HG03342 (cell line): ENCODE results near the gene ADGRG6.
A peak's percentile ranks its signal among the peaks of the same experiment; 100 is the strongest.
"Not testable (repeated sequence)": the region's sequence is repeated elsewhere in the genome, so short reads cannot be mapped to it uniquely, and the experiment has no call there.

Source experiments
- ATAC-seq: cut with Tn5 transposase; IDR thresholded peaks from one replicate; pipeline ENCODE4 v1.9.1; 2021; ENCODE audit warnings: mild to moderate bottlenecking, moderate library complexity; ENCODE audit not compliant: unreplicated experiment

Gene ADGRG6

DNA sequence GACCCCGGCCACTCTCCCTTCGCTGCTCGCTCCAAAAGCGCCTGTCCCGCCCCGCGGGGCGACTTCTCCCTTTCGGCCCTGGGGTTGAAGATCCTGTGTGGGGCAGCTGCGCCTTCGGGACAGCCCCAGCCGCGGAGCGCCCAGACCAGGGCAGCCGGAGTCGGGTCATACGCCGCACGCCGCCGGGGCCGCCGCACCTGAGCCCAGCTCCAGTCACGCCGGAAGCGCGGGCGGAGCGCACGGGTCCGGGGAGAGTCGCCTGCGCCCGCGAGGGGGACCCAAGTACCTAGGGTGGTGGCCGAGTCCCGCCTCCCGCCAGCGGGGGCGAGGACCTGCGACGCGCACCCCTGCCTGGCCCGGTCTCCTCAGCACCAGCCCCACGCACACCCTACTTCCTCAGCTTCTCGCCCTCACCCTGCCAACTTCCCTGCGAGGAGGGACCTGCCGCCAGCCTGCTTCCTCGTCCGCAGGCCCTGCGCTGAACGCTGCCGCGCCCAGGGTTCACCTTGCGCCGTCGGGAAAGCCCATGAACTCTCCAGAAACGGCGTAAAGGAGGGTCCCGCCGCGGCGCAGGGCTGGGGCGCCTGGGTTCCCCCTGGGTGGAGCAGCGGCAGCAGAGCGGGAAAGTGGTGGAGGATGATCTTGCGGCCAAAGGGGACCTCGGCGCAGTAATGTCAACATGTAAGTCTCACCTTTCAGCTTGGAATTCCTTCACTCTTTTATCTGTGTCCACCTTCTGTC is at the start of gene ADGRG6:
Gene ADGRG6, plus strand, starts transcription at position 357 of the 741 bp plus-strand sequence. Its CDS starts 323 bp downstream, at position 680.
- peak; percentile 70 for ATAC-seq

DNA sequence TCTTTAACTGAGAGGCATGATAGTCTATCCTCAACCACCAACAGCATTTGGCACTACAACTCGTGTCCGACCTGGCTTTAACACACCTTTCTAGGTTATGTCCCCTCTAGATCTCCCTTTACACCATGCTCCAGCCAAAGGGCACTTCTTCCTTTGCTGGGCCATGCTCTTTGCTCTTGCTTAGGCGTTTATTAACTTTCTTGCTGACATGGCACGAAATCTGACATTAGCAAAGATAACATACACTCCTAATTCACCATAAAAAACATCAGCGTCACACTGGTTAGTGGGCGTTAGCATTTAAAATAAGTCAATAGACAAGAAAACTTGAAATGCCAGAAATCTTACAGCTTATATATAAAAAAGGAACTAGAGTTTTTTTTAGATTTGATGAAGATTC is 47.3 kb upstream of the ADGRG6 start:
- ATAC-seq: no peak

DNA sequence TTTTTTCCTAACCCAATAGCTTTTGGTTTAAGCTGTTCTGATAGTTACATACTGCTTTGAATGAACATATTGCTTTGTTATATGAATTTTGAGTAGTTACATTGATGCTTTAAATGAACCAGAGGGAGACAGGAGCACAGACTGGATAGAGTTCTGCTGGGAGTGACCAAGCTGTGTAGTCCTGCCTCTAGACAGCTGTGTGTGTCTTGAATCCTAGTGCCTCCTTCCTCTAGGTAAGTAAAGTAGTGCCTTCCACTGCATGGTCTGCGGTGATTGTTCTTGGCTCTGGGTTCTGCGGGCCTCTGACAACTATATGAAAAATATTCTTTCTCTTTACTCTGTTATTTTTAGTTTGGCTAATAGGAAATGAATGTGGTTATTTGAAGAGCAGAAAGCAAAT is 46.0 kb upstream of the ADGRG6 start:
- no peak for ATAC-seq

DNA sequence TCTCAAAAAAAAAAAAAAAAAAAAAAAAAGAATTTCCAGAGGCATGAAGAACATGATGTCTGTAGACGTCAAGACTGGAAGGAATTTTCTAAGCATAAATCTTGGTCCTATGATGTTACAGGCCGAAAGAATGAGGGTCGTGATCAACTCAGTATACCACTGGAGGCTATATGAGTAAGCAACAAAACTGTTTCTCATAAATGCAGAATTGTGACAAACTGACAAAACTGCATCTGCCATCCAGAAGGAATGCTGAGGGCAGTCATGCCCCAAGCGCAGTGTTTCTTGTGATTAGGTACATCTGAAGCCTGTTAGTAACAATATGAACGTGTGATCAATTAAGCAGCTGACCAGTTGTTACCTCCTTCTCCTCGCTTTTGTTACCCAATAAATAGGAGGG is 43.5 kb upstream of the ADGRG6 start:
- no peak for ATAC-seq

DNA sequence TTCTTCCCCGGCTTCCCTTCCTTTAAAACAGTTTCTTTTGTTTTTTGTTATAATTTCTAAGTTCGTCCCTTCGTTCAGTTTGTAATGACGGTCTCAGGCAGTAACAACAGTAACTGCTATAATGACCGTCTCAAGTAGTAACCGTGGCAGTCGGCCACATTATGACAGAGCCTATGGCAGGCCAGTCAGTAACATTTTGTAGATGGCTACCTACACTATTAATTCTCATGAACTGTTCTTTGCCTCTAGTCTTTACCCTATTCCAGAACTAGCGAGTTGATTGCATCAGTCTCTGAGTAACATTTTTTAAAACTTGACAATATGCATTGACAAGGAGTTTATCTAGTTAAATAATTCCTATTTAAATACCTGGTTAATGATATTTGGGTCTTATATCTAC is 43.0 kb upstream of the ADGRG6 start:
- ATAC-seq: no peak

DNA sequence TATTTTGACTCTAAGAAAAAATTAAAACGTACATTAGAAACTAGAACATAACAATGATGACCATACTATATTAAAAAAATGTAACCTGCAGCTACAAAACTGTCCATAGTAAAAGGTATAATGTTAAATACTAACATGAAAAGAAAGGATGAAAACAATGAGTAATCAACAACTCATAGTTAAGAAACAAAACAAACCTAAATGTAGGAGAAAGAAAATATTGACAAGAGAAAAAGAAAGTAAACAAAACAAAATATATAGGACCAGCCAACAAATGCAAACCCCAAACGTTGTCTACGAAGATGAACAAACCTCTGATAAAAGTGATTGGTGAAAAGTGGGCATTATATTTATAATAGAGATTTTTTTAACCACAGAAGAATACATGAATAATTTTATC is 41.1 kb upstream of the ADGRG6 start:
- no peak for ATAC-seq

DNA sequence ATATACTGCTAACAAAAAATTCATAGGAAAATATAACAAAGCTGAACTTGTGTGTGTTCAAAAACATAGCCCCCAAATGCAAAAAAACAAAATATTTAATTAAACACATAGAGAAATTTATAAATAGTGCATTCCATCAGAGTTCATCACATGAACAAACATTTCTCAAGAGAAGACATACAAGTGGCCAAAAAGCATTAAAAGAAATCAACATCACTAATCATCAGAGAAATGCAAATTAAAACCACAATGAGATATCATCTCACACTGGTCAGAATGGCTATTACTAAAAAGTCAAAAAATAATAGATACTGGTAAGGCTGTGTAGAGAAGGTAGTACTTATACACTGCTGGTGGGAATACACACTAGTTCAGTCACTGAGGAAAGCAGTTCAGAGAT is 39.6 kb upstream of the ADGRG6 start:
- no peak for ATAC-seq

DNA sequence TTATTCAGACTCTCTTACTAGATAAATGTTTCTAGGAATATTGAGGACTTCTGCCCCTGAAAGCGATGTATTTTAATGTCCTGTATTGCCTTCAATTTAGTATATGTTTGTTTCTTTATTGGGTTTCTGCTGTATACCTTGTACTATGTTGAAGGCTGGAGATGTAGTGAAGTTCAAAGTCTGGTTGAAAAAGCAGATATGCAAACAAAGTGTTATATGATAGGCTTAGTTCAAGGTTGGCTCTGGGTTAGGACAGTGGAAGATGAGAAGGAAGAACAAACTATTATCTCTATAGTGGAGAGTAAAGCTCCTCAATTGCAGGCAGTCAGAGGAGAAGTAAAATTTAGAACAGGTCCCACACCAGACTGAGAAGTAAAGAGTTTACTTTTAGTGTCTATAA is 36.3 kb upstream of the ADGRG6 start:
- no peak for ATAC-seq

DNA sequence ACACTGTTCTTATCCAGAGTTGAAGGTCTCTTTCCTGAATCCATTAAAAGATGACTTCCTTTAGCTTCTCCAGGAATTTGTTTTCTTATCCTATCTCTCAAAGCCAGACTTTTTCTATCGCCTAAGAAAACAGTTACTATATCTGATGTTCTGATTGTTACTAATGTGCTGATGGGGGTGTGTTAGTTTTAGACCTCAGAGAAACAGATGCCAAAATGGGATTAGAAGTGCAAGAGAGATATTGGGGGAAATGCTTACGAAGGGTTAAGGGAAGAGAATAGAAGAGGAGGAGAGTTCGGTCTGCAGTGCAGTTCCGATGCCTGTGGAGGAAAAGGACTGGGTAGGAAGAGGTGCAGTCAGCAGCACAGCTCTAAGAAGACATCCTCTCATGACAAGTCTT is 35.7 kb upstream of the ADGRG6 start:
- no peak for ATAC-seq

DNA sequence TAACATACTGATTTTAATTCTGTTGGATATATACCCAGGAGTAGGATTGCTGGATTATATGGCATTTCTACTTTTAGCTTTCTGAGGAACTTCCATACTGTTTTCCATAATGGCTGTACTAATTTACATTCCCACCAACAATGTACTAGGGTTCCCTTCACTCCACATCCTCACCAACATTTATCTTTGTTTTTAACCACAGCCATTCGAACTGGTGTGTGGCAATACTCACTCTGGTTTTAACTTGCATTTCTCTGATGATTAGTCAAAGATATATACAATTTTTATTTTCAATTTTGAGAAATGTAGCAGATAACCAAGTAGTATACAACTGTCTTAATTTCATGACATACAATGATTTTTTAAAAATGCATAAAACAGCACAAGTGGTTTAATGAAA is 30.3 kb upstream of the ADGRG6 start:
- no peak for ATAC-seq

DNA sequence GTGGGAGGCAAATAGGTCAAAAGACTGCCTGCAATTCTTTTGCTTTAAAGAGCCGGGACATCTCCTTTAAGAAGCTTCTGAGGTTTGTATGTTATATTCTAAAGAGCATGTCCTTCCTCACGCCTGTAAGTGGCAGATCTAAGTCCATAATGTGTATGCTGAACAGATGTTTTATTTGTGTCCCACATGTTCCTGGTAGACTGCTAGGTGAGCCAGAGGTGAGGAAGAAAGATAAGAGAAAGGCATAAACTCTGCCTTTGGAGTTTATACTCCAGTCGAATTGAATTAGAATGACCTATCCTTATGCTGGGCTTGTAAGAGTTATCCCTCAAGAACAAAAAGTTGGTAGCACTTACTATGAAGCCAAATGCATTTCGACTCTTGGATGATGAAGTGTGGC is 27.2 kb upstream of the ADGRG6 start:
- no peak for ATAC-seq

DNA sequence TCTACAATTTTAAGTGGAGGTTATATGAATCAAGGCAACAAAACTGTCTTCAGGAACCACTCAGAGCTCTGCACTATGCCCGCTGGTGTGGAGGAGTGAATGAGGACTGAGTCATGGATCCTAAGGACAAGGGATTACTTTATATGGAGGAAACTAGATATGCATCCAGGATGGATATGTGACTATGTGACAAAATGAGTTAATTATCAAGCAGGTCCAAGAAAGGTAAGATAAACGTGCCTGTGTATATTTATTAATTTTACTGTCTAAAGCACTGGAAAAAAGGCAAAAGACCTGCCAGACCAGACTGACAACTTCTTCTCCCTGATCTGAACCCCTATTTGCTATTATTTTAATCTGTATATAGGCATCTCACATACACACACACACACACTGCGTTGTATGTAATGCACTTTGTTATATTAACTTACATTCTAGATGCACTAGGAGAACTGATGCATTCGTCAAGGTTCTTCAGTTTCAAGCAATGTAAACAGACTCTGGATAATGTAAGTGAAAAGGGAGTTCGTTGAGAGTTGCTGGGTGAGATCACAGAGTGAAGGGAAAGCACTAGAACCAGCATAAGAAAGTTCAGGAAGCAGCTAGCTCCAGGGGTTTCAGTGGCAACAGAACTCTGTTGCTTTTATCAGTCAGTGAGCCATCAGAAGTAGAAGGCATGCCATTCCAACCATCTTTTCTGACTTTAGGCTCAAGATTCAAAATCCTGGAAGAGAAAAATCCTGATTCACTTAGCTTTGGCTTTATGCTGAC is 26.4 kb upstream of the ADGRG6 start:
- ATAC-seq: no peak

DNA sequence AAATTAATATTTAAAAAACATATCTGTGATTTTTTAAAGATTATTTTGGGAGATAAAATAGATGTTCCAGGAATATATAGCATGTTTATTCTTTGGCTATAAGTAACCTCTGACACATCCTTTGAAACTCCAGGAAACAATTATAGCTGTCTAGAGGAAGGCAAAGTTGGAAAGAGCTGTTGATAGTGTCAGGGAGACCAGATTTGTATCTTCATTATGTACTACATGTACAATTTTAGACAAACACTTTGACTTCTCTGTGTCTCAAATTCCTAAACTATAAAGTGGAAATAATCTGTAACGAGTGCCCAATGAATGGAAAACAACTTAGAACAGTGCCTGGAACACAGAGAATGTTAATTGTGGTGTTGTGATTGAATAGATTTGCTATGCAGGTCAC is 25.6 kb upstream of the ADGRG6 start:
- no peak for ATAC-seq

DNA sequence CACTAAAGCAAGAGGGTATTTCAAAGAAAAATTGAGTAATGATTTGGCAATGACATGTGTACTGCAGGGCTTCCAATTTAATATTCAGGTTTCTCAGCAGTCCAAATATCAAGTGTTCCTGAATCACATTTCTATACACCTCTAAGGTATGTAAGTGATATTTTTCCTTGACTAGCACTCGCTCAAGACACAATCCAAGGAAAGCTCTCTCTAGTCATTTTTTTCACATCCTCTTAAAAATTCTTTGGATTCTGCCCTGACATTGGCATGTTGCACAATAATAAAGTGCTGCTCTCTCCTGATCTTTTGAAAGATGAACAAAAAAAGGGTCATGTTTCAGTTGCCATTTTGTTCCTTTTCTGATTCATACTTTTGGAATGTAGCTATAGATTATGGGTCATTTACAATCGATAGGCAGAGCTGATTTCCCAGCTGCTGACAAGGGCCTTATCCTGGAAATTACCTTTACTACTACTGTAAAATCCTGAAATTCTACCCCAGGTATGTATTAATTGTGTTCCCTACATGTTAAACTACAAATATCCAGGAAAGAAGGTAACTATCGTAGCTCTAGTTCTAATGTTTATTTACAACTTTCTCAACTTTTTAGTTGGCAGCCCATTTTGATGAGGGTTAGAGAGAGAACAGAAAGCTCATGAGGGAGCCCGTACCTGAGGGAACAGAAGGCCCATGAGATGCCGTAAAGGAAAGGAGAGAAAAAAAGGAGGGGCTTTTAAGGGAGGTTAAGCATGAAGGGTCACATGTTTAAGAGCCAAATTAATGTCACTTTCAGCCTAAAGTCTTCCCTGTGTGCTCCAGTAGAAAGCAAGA is 22.2 kb upstream of the ADGRG6 start:
- no peak for ATAC-seq

DNA sequence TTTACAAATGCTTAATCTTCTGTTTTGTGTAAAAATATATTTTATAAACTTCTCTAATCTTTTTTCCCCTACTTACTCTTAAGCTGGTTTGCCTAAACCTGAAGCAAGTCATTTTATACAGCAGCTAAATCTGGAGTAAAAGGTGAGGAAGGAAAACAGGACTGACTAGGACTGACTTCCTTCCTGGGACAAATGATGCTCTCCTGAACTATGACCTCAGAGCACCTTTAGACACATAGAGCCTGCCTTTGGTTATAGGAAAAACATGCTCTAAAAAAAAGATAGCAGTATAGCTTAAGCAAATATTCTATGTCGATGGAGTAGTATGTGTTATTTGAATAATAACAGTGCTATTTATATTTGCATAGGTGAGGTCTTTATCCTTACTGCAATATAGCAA is 21.5 kb upstream of the ADGRG6 start:
- no peak for ATAC-seq

DNA sequence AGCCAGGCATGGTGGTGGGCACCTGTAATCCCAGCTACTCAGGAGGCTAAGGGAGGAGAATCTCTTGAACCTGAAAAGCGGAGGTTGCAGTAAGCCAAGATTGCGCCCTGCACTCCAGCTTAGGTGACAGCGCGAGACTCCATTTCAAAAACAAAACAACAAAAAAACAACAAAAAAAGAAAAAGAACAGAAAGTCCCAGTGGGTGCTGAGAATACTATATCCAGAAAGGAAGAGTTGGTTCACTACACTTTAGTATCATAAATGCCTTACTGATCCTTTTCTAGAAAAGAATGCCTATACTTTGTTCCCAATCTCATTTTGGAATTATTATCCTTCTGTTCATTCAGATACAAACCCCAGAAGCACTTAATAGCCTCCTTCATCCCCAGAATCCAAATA is 20.9 kb upstream of the ADGRG6 start:
- ATAC-seq: no peak

DNA sequence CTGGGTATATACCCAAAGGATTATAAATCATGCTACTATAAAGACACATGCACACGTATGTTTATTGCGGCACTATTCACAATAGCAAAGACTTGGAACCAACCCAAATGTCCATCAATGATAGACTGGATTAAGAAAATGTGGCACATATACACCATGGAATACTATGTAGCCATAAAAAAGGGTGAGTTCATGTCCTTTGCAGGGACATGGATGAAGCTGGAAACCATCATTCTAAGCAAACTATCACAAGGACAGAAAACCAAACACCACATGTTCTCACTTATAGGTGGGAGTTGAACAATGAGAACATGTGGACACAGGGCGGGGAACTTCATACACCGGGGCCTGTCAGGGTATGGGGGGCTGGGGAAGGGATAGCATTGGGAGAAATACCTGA is 18.7 kb upstream of the ADGRG6 start:
- not testable (repeated sequence) for ATAC-seq

DNA sequence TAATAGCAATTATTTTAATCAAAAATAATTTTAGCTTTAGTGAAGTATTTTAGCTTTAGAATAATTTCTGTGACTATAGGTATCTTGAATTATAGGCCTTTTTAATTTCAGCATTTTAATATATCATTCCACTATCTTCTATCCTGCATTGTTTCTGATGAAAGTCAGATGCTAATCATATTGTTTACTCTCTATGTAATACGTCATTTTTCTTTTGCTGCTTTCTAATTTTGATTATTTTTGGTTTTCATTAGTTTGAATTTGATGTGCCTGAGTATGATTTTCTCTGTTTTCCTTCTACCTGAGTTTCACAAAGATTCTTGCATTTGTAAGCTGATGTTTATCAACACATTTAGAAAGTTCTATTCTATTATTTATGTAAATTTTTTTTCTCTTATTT is 17.4 kb upstream of the ADGRG6 start:
- no peak for ATAC-seq

DNA sequence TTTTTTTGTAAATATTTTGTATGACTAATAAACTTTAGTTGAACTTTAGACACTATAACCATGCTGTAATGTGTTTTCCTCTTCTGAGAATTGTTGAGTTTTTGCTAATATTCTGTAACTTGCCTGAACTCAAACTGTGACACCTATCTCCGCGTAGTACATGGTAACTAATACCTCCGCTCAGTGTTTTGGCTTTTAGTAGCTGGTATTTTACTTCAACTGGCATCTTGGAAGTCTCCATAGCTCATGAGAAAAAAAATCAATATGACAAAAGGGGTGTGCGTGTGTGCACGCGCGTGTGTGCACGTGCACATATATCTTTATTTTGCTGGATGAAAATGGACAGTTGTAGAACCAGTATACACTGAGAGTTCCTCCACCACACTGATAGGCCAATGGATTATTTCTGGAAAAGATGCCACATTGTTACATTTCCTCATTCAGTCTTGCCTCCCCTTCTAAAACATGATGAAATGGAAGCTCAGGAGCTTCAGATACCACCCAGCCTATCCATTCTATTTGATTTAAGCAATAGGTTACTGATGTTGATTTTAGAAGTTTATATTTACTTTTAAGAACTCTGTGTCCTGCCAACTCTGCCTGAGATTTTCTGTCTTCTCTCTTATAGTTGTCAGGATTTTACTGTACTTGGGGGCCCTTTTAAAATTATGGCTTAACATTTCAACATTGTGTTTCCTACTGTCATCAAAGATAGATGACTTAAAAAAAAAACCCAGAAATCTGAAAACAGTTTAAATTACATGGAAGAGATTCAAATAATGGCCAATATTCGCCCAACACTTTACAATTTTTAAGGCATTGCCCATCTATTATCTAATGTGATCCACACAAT is 16.3 kb upstream of the ADGRG6 start:
- no peak for ATAC-seq

DNA sequence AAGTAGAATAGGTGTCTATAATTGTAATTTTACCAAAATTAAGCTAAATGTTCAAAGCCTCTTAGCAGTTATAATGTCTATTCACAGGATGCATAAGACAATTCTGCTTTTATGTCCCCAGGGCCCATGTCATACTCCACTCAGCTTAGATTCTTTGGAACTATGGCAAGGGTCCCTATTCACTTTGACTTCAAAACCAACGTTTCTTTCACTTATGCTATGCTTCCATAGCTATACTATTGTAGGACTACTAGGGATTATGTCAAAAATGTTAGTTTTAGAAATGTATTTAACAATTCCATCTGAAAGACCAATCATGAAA is 15.8 kb upstream of the ADGRG6 start:
- no peak for ATAC-seq

DNA sequence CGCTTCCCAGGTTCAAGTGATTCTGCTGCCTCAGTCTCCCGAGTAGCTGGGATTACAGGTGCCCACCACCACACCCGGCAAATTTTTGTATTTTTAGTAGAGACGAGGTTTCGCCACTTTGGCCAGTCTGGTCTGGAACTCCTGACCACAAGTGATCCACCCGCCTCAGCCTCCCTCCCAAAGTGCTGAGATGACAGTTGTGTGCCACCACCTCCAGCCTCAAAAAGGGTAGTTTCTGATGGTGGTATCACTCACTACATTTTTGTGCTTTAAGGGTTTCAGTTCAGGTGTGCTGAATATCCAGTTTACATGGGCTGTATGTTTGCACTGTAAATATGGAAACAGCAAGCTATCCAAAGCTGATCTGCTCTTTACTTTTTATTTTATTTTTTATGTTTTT is 12.1 kb upstream of the ADGRG6 start:
- ATAC-seq: no peak
